ENCODE results near the gene RPS5.
"Not testable (repeated sequence)": the region's sequence is repeated elsewhere in the genome, so short reads cannot be mapped to it uniquely, and the experiment has no call there.

RPS5 gene

GRCh38 chr19:58356766-58357480 is 30.1 kb upstream of the RPS5 start:
- DNase-seq = no peak

- DNase-seq = no peak
Observed at GRCh38 chr19:58357481-58358145, 29.5 kb upstream of the RPS5 start.

GRCh38 chr19:58361900-58362271 is 25.2 kb upstream of the RPS5 start:
- DNase-seq = no peak

- peak; percentile 92 for DNase-seq
Observed at GRCh38 chr19:58362272-58362994, 24.6 kb upstream of the RPS5 start, which contains the start of gene ZNF497. ZNF497 (minus strand) TSS chr19:58362751; CDS start chr19:58357635, 5,116 bp downstream.

GRCh38 chr19:58364146-58364545 is 22.9 kb upstream of the RPS5 start:
- DNase-seq = no peak

- no peak for DNase-seq
Observed at GRCh38 chr19:58366585-58367430, 20.3 kb upstream of the RPS5 start.

GRCh38 chr19:58367698-58368454 is 19.2 kb upstream of the RPS5 start:
- DNase-seq = no peak

- DNase-seq = no peak
Observed at GRCh38 chr19:58368561-58369360, 18.3 kb upstream of the RPS5 start.

GRCh38 chr19:58372311-58373133 is 14.5 kb upstream of the RPS5 start:
- no peak for DNase-seq

GRCh38 chr19:58374200-58374599 is 12.9 kb upstream of the RPS5 start:
- DNase-seq = no peak

GRCh38 chr19:58376724-58377123 is 10.3 kb upstream of the RPS5 start:
- not testable (repeated sequence) for DNase-seq

GRCh38 chr19:58379246-58379645 is 7.8 kb upstream of the RPS5 start:
- DNase-seq = no peak

- DNase-seq = no peak
Observed at GRCh38 chr19:58380037-58380661, 6.9 kb upstream of the RPS5 start.

- DNase-seq = peak; percentile 94
Observed at GRCh38 chr19:58380662-58381459, 6.2 kb upstream of the RPS5 start, which contains the start of gene ZNF837. ZNF837 (minus strand) TSS chr19:58381030; CDS start chr19:58369332, 11,698 bp downstream.

GRCh38 chr19:58381460-58382212 is 5.4 kb upstream of the RPS5 start:
- DNase-seq = no peak

GRCh38 chr19:58382997-58383603 is 4.0 kb upstream of the RPS5 start:
- no peak for DNase-seq

GRCh38 chr19:58385313-58385890 is 1.7 kb upstream of the RPS5 start:
- no peak for DNase-seq
